ENCODE data around the gene ANKRD39. TPM values are rescaled to one million over a fixed set of nuclear protein-coding genes. Genes with fewer than 3 reads are reported as not detected.
"Not testable (repeated sequence)": the region's sequence is repeated elsewhere in the genome, so short reads cannot be mapped to it uniquely, and the experiment has no call there.

ANKRD39 gene
- total and polyA plus RNA-seq, 2 donors: 10.0 to 14.2 TPM

DNA sequence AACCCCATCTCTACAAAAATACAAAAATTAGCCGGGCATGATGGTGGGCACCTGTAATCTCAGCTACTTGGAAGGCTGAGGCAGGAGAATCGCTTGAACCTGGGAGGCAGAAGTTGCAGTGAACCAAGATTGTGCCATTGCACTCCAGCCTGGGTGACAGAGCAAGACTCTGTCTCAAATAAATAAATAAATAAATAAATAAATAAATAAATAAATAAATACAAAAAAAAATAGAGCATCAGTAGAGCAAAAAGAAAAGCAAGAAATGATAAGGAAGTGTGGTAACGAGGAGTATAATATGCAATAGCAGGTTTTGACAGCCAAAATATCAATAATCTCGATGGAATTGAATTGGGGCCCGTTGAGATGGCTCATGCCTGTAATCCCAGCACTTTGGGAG lies 31.7 kb upstream of the ANKRD39 start:
- peaks cover 0 to 41% of the 10 kb centered on the region in 2 donors for H3K4me1 ChIP-seq (ENCODE audit: control insufficient read depth in 2 of 2, insufficient read depth in 2 of 2, low read length in 2 of 2)
- not testable (repeated sequence) for H3K27ac ChIP-seq (ENCODE audit: low read depth in 1 of 2, low read length in 1 of 2); DNase-seq (ENCODE audit: low read depth in 6 of 9, low spot score in 9 of 9); H3K27me3 ChIP-seq (ENCODE audit: control insufficient read depth in 2 of 2, insufficient read depth in 1 of 2, low read length in 1 of 2); H3K36me3 ChIP-seq (ENCODE audit: control insufficient read depth in 2 of 2, insufficient read depth in 2 of 2, low read length in 1 of 2); H3K4me3 ChIP-seq (ENCODE audit: low read length in 2 of 2); H3K9me3 ChIP-seq (ENCODE audit: control insufficient read depth in 2 of 2, insufficient read depth in 1 of 2, low read length in 1 of 2)
- WGBS: 97% methylated on average over 5 of the region's 5 CpGs

DNA sequence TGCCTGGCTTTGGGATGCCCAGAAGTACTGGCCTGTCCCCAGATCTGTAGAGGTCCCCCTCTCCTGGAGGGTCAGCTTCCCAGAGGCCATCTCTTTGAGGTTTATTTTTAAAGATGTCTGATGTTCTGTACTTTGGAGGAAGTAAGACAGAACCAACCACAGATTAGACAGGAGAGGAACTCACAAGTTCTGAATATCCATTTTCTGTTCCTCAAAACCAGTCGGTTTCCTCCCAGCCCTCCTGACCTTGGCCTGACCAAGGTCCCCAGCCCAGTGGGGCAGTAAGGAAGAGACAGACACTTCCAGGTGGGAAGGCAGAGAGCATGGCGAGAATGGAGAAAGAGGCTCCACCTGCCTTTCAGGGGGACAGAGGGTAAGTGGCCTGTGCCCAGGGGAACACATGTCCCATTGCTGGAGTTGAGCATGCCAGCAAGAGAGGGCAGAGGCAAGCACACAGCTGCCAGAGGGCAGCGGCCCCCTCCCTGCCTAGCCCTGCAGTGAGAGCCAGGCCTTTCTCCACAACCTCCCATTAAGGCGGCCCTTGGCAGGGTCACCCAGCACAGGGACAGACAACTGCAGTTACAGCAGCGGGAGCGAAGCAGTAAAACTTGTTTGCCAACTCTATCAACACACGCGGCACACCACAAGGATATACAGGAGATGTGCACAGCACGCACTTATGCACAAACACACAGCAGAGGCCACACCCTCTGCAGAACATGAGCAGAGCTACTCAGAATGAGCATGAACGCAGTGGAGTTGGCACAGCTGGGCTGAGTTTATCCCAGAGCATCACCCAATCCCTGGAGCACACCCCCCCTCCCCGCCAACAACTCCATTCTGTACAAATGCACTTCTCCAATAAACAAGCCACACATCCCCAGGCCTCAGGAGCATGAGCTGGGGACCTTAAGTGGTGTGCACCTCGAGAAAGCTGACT lies 30.5 kb upstream of the ANKRD39 start:
- Histone ChIP-seq H3K9me3 (ENCODE audit: control insufficient read depth in 2 of 2, insufficient read depth in 1 of 2, low read length in 1 of 2) (no peaks in the 10 kb centered on the region), H3K4me1 (ENCODE audit: control insufficient read depth in 2 of 2, insufficient read depth in 2 of 2, low read length in 2 of 2) (peaks cover 0 to 44% of the 10 kb centered on the region in 2 donors), H3K27ac (ENCODE audit: low read depth in 1 of 2, low read length in 1 of 2) (peak overlapping the region in 1 of 2 donors; percentile 53), H3K36me3 (ENCODE audit: control insufficient read depth in 2 of 2, insufficient read depth in 2 of 2, low read length in 1 of 2) (no peaks in the 10 kb centered on the region), H3K27me3 (ENCODE audit: control insufficient read depth in 2 of 2, insufficient read depth in 1 of 2, low read length in 1 of 2) (peaks cover 0 to 2% of the 10 kb centered on the region in 2 donors), H3K4me3 (ENCODE audit: low read length in 2 of 2) (no peak overlapping the region)
- 85% methylated on average over 12 of the region's 12 CpGs for WGBS
- no peak for DNase-seq (ENCODE audit: low read depth in 6 of 9, low spot score in 9 of 9)

DNA sequence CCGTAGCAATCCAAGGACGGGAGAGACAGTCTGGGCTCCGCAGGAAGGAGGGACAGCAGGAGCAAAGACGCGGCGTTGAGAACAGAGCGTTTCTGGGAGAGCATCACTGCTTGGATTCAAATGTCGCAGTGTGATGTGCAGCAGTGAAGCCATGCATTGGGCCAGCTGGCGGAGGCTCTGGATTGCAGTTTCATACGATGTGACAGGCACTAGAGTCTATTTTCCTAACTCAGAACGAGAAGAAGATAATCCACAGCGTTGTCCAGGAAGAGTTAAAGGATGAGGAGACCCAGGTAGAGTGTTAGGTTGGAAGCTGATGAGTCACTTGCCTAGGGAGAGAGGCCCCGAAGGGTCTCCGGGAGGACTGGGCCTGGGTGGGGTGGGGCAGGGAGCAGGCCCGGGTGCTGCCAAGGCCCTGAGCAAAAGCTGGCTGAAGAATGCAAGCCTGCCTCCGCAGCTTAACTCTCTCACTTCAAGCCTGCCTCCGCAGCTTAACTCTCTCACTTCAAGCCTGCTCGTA lies 29.7 kb upstream of the ANKRD39 start:
- Histone ChIP-seq H3K4me1 (ENCODE audit: control insufficient read depth in 2 of 2, insufficient read depth in 2 of 2, low read length in 2 of 2) (peaks cover 0 to 49% of the 10 kb centered on the region in 2 donors), H3K36me3 (ENCODE audit: control insufficient read depth in 2 of 2, insufficient read depth in 2 of 2, low read length in 1 of 2) (no peaks in the 10 kb centered on the region)

GRCh38 chr2:96885432-96886347 lies 27.9 kb upstream of the ANKRD39 start:
- peaks cover 0 to 46% of the 10 kb centered on the region in 2 donors for H3K4me1 ChIP-seq (ENCODE audit: control insufficient read depth in 2 of 2, insufficient read depth in 2 of 2, low read length in 2 of 2)
- DNase-seq (ENCODE audit: low read depth in 6 of 9, low spot score in 9 of 9): no peak
- peaks cover 0 to 10% of the 10 kb centered on the region in 2 donors for H3K27me3 ChIP-seq (ENCODE audit: control insufficient read depth in 2 of 2, insufficient read depth in 1 of 2, low read length in 1 of 2)
- no peak overlapping the region for H3K4me3 ChIP-seq (ENCODE audit: low read length in 2 of 2)
- no peaks in the 10 kb centered on the region for H3K9me3 ChIP-seq (ENCODE audit: control insufficient read depth in 2 of 2, insufficient read depth in 1 of 2, low read length in 1 of 2)
- WGBS: 96% methylated on average over 23 of the region's 23 CpGs
- H3K27ac ChIP-seq (ENCODE audit: low read depth in 1 of 2, low read length in 1 of 2): no peak overlapping the region
- H3K36me3 ChIP-seq (ENCODE audit: control insufficient read depth in 2 of 2, insufficient read depth in 2 of 2, low read length in 1 of 2): no peaks in the 10 kb centered on the region

More for the DNA sequence above, 29.7 kb upstream of the ANKRD39 start:
- H3K27me3 ChIP-seq (ENCODE audit: control insufficient read depth in 2 of 2, insufficient read depth in 1 of 2, low read length in 1 of 2): peaks cover 0 to 2% of the 10 kb centered on the region in 2 donors
- H3K9me3 ChIP-seq (ENCODE audit: control insufficient read depth in 2 of 2, insufficient read depth in 1 of 2, low read length in 1 of 2): no peaks in the 10 kb centered on the region
- H3K4me3 ChIP-seq (ENCODE audit: low read length in 2 of 2): no peak overlapping the region
- WGBS: 95% methylated on average over 18 of the region's 18 CpGs
- no peak for DNase-seq (ENCODE audit: low read depth in 6 of 9, low spot score in 9 of 9)
- peak overlapping the region in 1 of 2 donors; percentile 53 for H3K27ac ChIP-seq (ENCODE audit: low read depth in 1 of 2, low read length in 1 of 2)

DNA sequence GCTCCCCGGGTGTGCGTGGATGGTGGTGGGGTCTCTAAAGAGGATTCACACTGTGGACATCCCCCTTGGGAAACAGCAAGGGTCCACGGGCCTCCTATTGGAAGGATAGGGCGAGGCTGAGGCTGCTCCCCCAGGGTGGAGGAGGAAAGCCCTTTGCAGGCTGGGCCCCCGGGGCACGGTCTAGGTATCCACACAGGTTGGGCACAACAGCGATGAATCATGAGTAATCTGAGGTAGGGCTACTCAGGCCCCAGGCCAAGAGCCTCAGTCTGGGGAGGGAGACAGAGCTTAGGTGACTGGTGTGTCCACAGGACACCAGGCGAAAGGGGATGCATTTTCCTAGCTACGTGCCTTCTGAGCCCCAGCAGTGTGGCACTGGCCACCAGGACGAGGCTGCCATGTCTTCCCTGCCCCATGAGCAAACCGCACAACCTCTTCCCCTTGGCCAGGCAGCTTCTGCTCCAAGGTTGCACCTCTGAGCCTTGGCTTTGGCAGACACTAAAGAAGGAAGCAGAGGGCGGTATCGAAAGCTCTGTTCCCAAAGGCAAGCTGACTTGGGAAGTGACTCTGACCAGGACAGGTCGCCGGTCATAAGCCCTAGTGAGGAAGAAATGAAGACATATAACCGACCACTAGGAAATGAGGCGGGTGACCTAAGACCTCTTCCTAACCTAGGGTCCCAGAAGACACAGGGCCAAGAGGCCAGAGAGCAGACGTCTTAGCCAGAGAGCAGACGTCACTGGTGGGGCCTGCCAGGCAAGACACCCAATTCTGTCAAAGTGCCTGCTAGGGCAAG lies 26.7 kb upstream of the ANKRD39 start:
- Histone ChIP-seq H3K9me3 (ENCODE audit: control insufficient read depth in 2 of 2, insufficient read depth in 1 of 2, low read length in 1 of 2) (no peaks in the 10 kb centered on the region), H3K4me1 (ENCODE audit: control insufficient read depth in 2 of 2, insufficient read depth in 2 of 2, low read length in 2 of 2) (peaks cover 0 to 46% of the 10 kb centered on the region in 2 donors), H3K27ac (ENCODE audit: low read depth in 1 of 2, low read length in 1 of 2) (no peak overlapping the region), H3K27me3 (ENCODE audit: control insufficient read depth in 2 of 2, insufficient read depth in 1 of 2, low read length in 1 of 2) (peaks cover 0 to 10% of the 10 kb centered on the region in 2 donors), H3K4me3 (ENCODE audit: low read length in 2 of 2) (no peak overlapping the region), H3K36me3 (ENCODE audit: control insufficient read depth in 2 of 2, insufficient read depth in 2 of 2, low read length in 1 of 2) (no peaks in the 10 kb centered on the region)
- DNase-seq (ENCODE audit: low read depth in 6 of 9, low spot score in 9 of 9): no peak
- WGBS: 97% methylated on average over 19 of the region's 19 CpGs

- H3K4me3 ChIP-seq (ENCODE audit: low read length in 2 of 2): no peak overlapping the region
- H3K27ac ChIP-seq (ENCODE audit: low read depth in 1 of 2, low read length in 1 of 2): peak overlapping the region in 1 of 2 donors; percentile 23
- H3K4me1 ChIP-seq (ENCODE audit: control insufficient read depth in 2 of 2, insufficient read depth in 2 of 2, low read length in 2 of 2): peaks cover 0 to 40% of the 10 kb centered on the region in 2 donors
- H3K36me3 ChIP-seq (ENCODE audit: control insufficient read depth in 2 of 2, insufficient read depth in 2 of 2, low read length in 1 of 2): no peaks in the 10 kb centered on the region
- WGBS: 96% methylated on average over 9 of the region's 9 CpGs
- H3K9me3 ChIP-seq (ENCODE audit: control insufficient read depth in 2 of 2, insufficient read depth in 1 of 2, low read length in 1 of 2): no peaks in the 10 kb centered on the region
- H3K27me3 ChIP-seq (ENCODE audit: control insufficient read depth in 2 of 2, insufficient read depth in 1 of 2, low read length in 1 of 2): peaks cover 0 to 10% of the 10 kb centered on the region in 2 donors
- no peak for DNase-seq (ENCODE audit: low read depth in 6 of 9, low spot score in 9 of 9)
These were observed 25.5 kb upstream of the ANKRD39 start for GRCh38 chr2:96883306-96883705.

DNA sequence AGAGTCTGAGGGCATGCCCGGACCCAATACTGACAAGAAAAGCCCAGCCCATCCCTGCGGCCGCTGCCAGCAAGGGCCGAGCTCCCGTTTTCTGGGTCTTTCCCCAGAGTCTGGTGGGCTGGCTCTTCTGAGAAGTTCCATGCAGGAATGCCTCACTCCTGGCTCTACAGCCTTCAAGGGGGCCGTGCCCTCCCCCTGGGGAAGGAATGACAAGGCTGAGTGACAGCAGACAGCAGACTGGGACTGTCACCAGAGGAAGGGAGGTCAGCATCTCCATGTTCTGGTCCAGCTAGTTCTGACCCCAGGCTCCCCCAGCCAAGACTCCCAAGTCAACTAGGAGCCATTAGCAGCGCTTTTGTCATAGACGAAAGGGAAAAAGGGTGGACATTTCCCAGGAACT lies 25.1 kb upstream of the ANKRD39 start:
- H3K4me3 ChIP-seq (ENCODE audit: low read length in 2 of 2): no peak overlapping the region
- DNase-seq (ENCODE audit: low read depth in 6 of 9, low spot score in 9 of 9): no peak
- 93% methylated on average over 8 of the region's 8 CpGs for WGBS
- no peaks in the 10 kb centered on the region for H3K9me3 ChIP-seq (ENCODE audit: control insufficient read depth in 2 of 2, insufficient read depth in 1 of 2, low read length in 1 of 2)
- peaks cover 0 to 36% of the 10 kb centered on the region in 2 donors for H3K4me1 ChIP-seq (ENCODE audit: control insufficient read depth in 2 of 2, insufficient read depth in 2 of 2, low read length in 2 of 2)
- H3K27me3 ChIP-seq (ENCODE audit: control insufficient read depth in 2 of 2, insufficient read depth in 1 of 2, low read length in 1 of 2): peaks cover 0 to 10% of the 10 kb centered on the region in 2 donors
- no peaks in the 10 kb centered on the region for H3K36me3 ChIP-seq (ENCODE audit: control insufficient read depth in 2 of 2, insufficient read depth in 2 of 2, low read length in 1 of 2)
- peak overlapping the region in 1 of 2 donors; percentile 32 for H3K27ac ChIP-seq (ENCODE audit: low read depth in 1 of 2, low read length in 1 of 2)

DNA sequence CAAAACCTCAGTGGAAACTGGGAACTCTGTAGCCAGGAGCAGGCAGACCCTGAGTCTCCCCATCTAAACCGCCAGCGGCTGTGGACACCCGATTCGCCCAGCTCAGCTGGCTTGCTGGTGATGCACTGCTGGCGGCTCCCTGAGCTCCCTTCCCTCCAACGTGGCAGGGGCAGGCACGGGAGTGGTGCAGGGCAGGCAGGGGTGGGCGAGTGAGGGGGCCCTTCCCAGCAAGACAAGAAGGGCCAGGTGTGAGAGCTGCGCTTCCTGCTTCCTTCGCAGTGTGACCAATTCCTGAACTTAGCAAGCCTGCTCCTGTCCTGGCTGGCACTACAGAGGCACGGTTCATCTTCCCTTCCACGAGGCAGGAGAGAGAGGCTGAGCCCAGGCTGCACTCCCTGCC lies 24.4 kb upstream of the ANKRD39 start:
- H3K4me1 ChIP-seq (ENCODE audit: control insufficient read depth in 2 of 2, insufficient read depth in 2 of 2, low read length in 2 of 2): peaks cover 0 to 34% of the 10 kb centered on the region in 2 donors
- no peak overlapping the region for H3K4me3 ChIP-seq (ENCODE audit: low read length in 2 of 2)
- no peak for DNase-seq (ENCODE audit: low read depth in 6 of 9, low spot score in 9 of 9)
- peaks cover 0 to 12% of the 10 kb centered on the region in 2 donors for H3K27me3 ChIP-seq (ENCODE audit: control insufficient read depth in 2 of 2, insufficient read depth in 1 of 2, low read length in 1 of 2)
- H3K36me3 ChIP-seq (ENCODE audit: control insufficient read depth in 2 of 2, insufficient read depth in 2 of 2, low read length in 1 of 2): no peaks in the 10 kb centered on the region
- peak overlapping the region; percentile 47 to 60 for H3K27ac ChIP-seq (ENCODE audit: low read depth in 1 of 2, low read length in 1 of 2)
- no peaks in the 10 kb centered on the region for H3K9me3 ChIP-seq (ENCODE audit: control insufficient read depth in 2 of 2, insufficient read depth in 1 of 2, low read length in 1 of 2)
- WGBS: 84% methylated on average over 12 of the region's 12 CpGs

All from thymus (tissue), 11 donors.